Subcutaneous adipose tissue (tissue), 4 donors: ENCODE results near the gene TRIL. TPM values are rescaled to one million over a fixed set of nuclear protein-coding genes. Genes with fewer than 3 reads are reported as not detected.

Experiments
- CTCF ChIP-seq: fragments of 450-650 bp; IDR thresholded peaks from one replicate; pipeline ENCODE4 v1.5.1; 2016; ENCODE audit warnings: low read depth, mild to moderate bottlenecking, control low read depth, antibody characterized with exemption, moderate library complexity
- total RNA-seq, 4 donors: library from RNA; depleted of rRNA; stranded (reverse); fragments of >200 nt; gene quantifications; one replicate each; pipeline ENCODE4 v1.1.0, GENCODE V29; 2016

Gene TRIL
- total RNA-seq, 4 donors from 2014 or later: 0.65 to 2.8 (median 0.89) TPM

- no peak for TF ChIP-seq CTCF
These were observed 53.5 kb downstream of the TRIL start for GRCh38 chr7:28904578-28905048.

GRCh38 chr7:28903730-28904577 lies 54.2 kb downstream of the TRIL start:
- TF ChIP-seq CTCF: no peak

Other genes with a start within 250 kb of the TRIL start
- gene CPVL, start 188.2 kb upstream of the TRIL start, total RNA-seq: 100 to 1,000 TPM in 1 of 4 donors, 10 to 100 TPM in 3; 13.0 to 105 (median 36.5) TPM
- 10 to 100 TPM in 3 of 4 donors, 1 to 10 TPM in 1; 10.0 to 19.4 (median 13.8) TPM for gene CHN2, start 236.4 kb upstream of the TRIL start, total RNA-seq